ENCODE data around the gene WDFY4. TPM values are rescaled to one million over a fixed set of nuclear protein-coding genes. Genes with fewer than 3 reads are reported as not detected.

The WDFY4 gene
- total and polyA plus RNA-seq, 2 of the 4 experiments (the other 2 are of a cell fraction), result not detected

GRCh38 chr10:48821111-48821510 is 136.4 kb downstream of the WDFY4 start:
- Histone ChIP-seq H3K36me3 (ENCODE audit: control insufficient read depth, insufficient read depth, low read length) (no peaks in the 10 kb centered on the region), H3K79me1 (ENCODE audit: low read depth in 1 of 2, low read length in 2 of 2) (no peaks in the 10 kb centered on the region), H2BK5ac (ENCODE audit: low read depth, low read length, poor library complexity, severe bottlenecking) (no peak overlapping the region), H2AK5ac (ENCODE audit: low read depth, low read length) (no peak overlapping the region), H3K4me1 (ENCODE audit: control insufficient read depth, insufficient read depth, low read length) (no peaks in the 10 kb centered on the region), H3K56ac (ENCODE audit: extremely low read depth, insufficient read depth, low read length) (no peak overlapping the region), H3K4ac (ENCODE audit: low read depth, low read length) (no peak overlapping the region), H3K9me1 (ENCODE audit: insufficient read depth, low read length) (no peaks in the 10 kb centered on the region), H4K20me1 (ENCODE audit: insufficient read depth, low read length) (no peaks in the 10 kb centered on the region), H4K8ac (ENCODE audit: low read depth in 2 of 2, low read length in 2 of 2) (no peak overlapping the region), H2BK120ac (ENCODE audit: low read depth, low read length) (no peak overlapping the region), H2BK15ac (ENCODE audit: low read depth, low read length) (no peak overlapping the region), H4K91ac (ENCODE audit: insufficient read depth, low read depth, low read length) (no peak overlapping the region), H3K23ac (ENCODE audit: low read depth, low read length) (no peak overlapping the region), H3K9me3 (ENCODE audit: control insufficient read depth, insufficient read depth, low read length) (no peaks in the 10 kb centered on the region), H2AFZ (replicated peaks; ENCODE audit: low read length, poor library complexity) (no peak overlapping the region), H3K4me2 (ENCODE audit: low read depth, low read length) (no peak overlapping the region), H2BK20ac (ENCODE audit: low read depth, low read length) (no peak overlapping the region), H3K27ac (ENCODE audit: insufficient read depth, low read length) (no peak overlapping the region), H3K4me3 (ENCODE audit: insufficient read depth, low read depth, low read length) (no peak overlapping the region), H3K18ac (ENCODE audit: low read depth, low read length) (no peak overlapping the region), H3K9ac (ENCODE audit: low read depth, low read length) (no peak overlapping the region), H3K14ac (replicated peaks; ENCODE audit: low read depth, low read length) (no peak overlapping the region), H3K27me3 (ENCODE audit: control insufficient read depth, insufficient read depth, low read length) (peaks cover 3% of the 10 kb centered on the region; the same call in 1 of the 2 replicates), H4K5ac (ENCODE audit: low read depth, low read length) (no peak overlapping the region), H2AK9ac (replicated peaks; ENCODE audit: low read depth, low read length, poor library complexity) (no peak overlapping the region)
- 55% methylated on average over 2 of the region's 4 CpGs; no CpG with 5 or more reads in 1 of the 2 experiments for WGBS, 2 experiments (ENCODE audit: extremely low coverage in 2 of 2, insufficient read length in 1 of 2)
- TF ChIP-seq MXI1 (IDR thresholded peaks at IDR 0.05; ENCODE audit: borderline replicate concordance, low read depth, low read length) (no peak), CEBPB (IDR thresholded peaks at IDR 0.05; ENCODE audit: low read depth, low read length) (no peak), RFX5 (IDR thresholded peaks at IDR 0.05; ENCODE audit: low read depth, low read length) (no peak), POLR2A (IDR thresholded peaks at IDR 0.05; ENCODE audit: low read depth, low read length) (no peak), NFE2L2 (IDR thresholded peaks at IDR 0.05; ENCODE audit: low read depth, low read length) (no peak), CTCF (conservative IDR thresholded peaks at IDR 0.05; ENCODE audit: low read depth, low read length) (no peak), FOS (IDR thresholded peaks at IDR 0.05; ENCODE audit: low read depth, low read length) (no peak), MAZ (IDR thresholded peaks at IDR 0.05; ENCODE audit: borderline replicate concordance, low read depth, low read length) (no peak), MAFK (IDR thresholded peaks at IDR 0.05; ENCODE audit: low read depth, low read length) (no peak), SMC3 (IDR thresholded peaks at IDR 0.05; ENCODE audit: low read depth, low read length) (no peak), RAD21 (IDR thresholded peaks at IDR 0.05; ENCODE audit: low read length) (no peak), BHLHE40 (IDR thresholded peaks at IDR 0.05; ENCODE audit: low read depth, low read length) (no peak), USF2 (IDR thresholded peaks at IDR 0.05; ENCODE audit: low read depth, low read length) (no peak), RCOR1 (IDR thresholded peaks at IDR 0.05; ENCODE audit: insufficient replicate concordance, low read length) (no peak), CHD1 (IDR thresholded peaks at IDR 0.05; ENCODE audit: low read depth, low read length) (no peak), ELK1 (IDR thresholded peaks at IDR 0.05; ENCODE audit: borderline replicate concordance, low read depth, low read length) (no peak)
- BruUV-seq (replicated peaks), result no TSS peak
- in situ Hi-C loops (cut with MboI; ENCODE audit: low sequenced_read_pairs), result no loop called here
- ATAC-seq (ENCODE audit: low read depth) (no peak), DNase-seq (no peak)
- POLR2A ChIA-PET (ENCODE audit: unreplicated experiment), result no interaction called here
- dilution Hi-C loops (cut with HindIII; ENCODE audit: low sequenced_read_pairs, unreplicated experiment), result no loop called here
- CTCF ChIA-PET, result no interaction called here
- intact Hi-C loops (cut with micrococcal nuclease), result no loop called here

All from IMR-90 (cell line).